Skin of body (tissue), 2 donors: Measurements from ENCODE around the gene FMC1. TPM values are rescaled to one million over a fixed set of nuclear protein-coding genes. Genes with fewer than 3 reads are reported as not detected.
"Not testable (repeated sequence)": the region's sequence is repeated elsewhere in the genome, so short reads cannot be mapped to it uniquely, and the experiment has no call there.

Experiments
- DNase-seq: peaks from one replicate; lab custom pipeline; 2025; lab: John Stamatoyannopoulos, UW
- total RNA-seq: library from RNA; depleted of rRNA; stranded (reverse); fragments of >200 nt; gene quantifications from one replicate; pipeline ENCODE4 v1.2.3, GENCODE V29; 2014

Gene FMC1
- total RNA-seq, result 7.9 TPM

DNA sequence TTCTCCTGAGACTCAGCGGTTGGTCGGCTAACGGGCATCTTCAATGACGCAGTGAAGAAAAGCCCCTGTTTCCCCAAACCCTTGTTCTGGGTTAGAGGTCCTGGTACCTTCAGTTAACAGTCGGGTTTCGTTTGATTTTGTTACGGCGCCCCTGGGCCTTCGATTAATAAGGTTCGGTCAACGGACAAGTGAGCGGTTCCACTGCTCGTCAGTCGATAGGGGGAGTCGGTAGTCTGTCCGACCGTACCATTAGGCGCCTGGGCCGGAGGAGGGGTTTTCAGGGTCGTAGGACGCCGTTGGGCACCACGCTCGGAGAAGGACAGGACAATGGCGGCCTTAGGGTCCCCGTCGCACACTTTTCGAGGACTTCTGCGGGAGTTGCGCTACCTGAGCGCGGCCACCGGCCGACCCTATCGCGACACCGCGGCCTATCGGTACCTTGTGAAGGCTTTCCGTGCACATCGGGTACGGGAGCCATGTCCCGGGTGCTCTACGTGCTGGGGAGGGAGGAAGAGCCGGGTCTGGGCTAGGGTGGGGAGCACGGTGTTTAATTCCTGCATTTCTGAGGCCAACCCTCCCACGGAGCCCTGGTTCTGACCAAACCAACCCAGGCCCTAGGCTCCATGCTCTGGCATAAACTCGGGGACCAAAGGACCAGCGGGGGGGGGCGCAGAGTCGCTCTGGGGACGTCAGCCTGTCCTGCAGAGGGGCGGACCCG lies at the start of gene FMC1:
Gene FMC1, plus strand, starts transcription at position 280 of the 718 bp plus-strand sequence. Its CDS starts 48 bp downstream, at position 328.
- DNase-seq, result peak; percentile 93

DNA sequence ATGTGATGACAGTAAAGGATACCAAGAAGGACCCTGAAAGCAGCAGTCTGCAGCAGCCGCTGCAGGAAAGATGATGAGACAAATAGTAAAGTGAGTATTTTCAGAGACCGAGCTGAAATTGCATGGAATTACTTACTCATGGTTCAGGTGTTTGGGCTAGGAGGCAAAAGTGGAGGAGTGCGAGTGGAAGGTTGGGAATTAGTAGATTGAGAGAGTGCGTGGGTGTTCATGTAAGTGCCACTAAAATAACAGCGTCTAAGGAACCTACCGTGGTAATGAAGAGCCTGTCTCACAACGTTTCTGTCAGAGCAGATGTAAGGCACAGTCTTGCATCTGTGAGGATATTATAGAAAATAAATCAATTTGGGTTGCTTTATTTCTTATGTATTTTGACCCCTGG lies 48.3 kb upstream of the FMC1 start:
- DNase-seq, result no peak

- no peak for DNase-seq
These were observed 47.6 kb upstream of the FMC1 start for GRCh38 chr7:139293534-139293933.

- no peak for DNase-seq
These were observed 46.9 kb upstream of the FMC1 start for GRCh38 chr7:139294241-139294640.

DNA sequence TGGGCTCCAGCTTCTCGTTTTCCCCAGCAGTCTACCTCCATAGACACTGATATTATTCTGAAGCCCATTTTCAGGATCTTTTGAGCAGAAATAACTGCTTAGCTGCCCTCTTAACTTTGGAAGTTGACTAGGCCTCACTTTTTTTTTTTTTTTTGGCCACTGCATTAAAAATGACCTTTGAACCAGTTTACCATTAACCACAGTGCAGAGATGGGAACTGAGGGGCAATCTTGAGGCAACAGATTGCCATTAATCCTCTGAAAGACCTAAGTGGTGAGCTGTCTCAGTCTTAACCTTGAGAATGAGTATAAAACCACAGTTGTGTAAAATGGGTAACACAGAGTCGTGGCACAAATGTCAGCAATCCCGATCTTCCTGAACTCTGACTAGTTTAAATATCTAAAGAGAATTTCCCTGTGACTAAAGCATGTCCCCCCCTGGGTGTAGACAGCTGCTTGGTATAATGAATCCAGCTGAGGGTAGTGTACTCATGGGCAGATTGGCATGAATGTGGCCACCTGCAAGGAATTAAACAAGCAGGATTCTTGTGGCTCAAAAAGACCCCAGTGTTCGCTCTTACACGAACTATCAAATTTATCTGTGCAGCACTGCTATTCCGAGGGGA lies 46.1 kb upstream of the FMC1 start:
- no peak for DNase-seq

GRCh38 chr7:139297795-139298194 lies 43.3 kb upstream of the FMC1 start:
- no peak for DNase-seq

- DNase-seq, result no peak
These were observed 41.8 kb upstream of the FMC1 start for GRCh38 chr7:139299296-139299695.

DNA sequence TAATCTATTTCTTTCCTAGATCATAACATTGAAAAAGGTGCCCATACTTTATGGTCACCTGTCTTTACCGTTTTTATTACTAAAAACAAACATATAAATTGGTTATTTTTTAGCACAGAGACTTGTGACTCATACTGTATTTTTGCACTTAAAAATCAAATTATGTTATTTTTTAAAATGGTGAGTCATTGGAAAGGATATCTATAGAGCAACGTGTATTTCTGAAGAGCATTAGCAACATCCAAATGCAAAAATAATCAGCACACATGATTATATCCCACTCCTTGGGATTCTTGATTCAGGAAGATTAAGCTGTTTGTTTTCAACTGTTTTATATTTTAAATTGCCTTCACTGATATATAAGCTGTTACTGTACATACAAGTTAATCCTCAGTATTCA lies 40.7 kb upstream of the FMC1 start:
- no peak for DNase-seq

DNA sequence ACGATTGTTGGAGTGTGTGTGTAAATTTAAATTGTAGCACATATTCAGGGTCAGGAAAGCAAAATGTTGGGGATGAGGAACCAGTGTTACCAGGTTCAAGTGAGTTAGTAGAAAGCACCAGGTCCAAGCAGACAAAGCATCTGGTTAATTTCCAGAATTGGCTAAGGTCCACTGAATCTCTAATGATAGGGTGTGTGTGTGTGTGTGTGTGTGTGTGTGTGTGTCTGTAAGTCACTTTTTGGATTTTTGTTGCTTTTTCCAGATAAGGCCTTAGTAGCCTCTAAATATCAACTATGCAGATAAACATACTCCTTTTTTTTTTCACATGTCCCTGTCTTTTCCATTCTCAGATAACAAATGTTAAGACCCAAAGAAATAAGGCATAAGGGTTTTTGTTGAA lies 36.6 kb upstream of the FMC1 start:
- DNase-seq, result no peak

- DNase-seq, result no peak
These were observed 23.1 kb upstream of the FMC1 start for GRCh38 chr7:139317939-139318505.

- no peak for DNase-seq
These were observed 19.9 kb upstream of the FMC1 start for GRCh38 chr7:139321071-139321745.

GRCh38 chr7:139324709-139325108 lies 16.4 kb upstream of the FMC1 start:
- not testable (repeated sequence) for DNase-seq

- DNase-seq, result no peak
These were observed 12.8 kb upstream of the FMC1 start for GRCh38 chr7:139328375-139328774.

DNA sequence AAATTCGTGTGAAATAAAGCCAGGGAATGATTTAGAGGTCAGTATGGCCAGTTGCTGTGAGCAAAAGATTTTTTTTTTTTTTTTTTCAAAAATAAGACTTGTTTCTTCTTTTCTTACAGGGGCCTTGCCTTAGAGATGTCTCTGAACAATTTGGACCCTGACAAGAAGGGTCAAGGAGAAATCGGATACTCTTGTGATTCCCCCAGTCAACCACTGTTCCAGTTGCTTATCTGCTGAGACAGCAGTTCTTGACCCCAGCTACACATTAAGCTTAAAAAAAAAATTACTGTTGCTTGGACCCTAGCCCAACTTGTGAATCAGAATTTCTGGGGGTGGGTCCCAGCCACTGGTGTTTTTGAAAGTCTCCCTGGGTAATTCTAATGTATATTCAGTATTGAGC lies 12.0 kb upstream of the FMC1 start:
- no peak for DNase-seq

DNA sequence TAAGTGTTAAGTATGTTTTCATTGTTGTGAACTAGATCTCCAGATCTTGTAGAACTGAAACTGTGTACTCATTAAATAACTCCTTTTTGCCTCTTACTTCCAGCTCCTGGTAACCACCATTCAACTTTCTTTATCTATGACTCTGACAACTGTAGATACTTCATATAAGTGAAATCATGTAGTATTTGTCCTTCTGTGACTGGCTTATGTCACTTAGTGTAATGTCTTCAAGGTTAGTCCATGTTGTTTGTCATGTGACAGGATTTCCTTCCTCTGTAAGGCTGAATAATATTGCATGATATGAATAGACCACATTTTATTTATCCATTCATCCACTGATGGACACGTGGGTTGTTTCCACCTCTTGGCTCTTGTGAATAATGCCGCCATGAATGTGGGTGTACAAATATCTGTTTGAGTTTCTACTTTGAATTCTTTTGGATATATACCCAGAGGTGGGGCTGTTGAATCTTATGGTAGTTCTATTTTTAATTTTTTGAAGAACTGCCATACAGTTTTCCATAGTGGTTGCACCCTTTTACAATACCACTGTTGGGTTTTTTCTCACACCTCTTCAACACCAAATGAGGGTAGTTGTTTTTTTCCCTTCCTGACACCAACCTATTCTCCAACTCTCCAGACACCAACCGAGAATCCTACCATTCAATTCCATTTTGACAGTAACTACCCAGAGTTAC lies 10.7 kb upstream of the FMC1 start:
- DNase-seq, result no peak

DNA sequence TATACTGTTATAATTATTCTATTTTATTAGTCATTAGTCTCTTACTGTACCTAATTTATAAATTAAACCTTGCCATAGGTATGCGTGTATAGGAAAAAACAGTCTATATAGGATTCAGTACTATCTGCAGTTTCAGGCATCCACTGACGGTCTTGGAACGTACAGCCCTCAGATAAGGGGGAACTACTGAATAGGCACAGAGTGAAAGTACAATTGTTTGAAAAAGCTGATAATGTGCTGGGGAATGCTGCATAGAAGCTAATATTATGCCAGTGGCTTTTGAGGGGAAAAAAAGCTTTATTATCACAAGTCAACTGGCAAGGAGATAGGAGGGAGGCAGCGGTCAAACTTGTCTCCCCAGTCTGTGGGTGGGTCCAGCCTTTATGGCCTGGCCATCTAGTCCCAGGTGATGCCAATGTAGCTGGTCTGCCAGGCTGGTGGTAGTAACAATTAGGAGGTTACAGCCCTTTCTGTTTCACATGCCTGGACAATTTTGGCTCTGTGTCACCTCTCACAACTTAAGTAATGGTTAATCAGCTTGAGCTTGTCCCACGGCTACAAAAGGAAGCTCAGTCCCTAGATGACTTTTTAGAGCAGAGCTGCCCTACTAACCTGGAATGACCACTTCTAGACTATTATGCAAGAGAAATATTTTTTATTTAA lies 8.3 kb upstream of the FMC1 start:
- DNase-seq, result no peak

DNA sequence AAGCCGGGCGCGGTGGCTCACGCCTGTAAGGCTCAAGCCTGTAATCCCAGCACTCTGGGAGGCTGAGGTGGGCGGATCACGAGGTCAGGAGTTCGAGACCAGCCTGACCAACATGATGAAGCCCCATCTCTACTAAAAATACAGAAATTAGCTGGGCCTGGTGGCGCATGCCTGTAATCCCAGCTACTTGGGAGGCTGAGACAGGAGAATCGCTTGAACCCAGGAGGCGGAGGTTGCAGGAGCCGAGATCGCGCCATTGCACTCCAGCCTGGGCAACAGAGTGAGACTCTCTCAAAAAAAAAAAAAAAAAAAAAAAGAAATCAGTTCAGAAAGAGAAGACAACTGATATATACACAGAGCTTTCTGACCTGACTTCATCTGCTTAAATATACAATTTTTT lies 7.7 kb upstream of the FMC1 start:
- not testable (repeated sequence) for DNase-seq

GRCh38 chr7:139334399-139335150 lies 6.6 kb upstream of the FMC1 start:
- DNase-seq, result no peak

DNA sequence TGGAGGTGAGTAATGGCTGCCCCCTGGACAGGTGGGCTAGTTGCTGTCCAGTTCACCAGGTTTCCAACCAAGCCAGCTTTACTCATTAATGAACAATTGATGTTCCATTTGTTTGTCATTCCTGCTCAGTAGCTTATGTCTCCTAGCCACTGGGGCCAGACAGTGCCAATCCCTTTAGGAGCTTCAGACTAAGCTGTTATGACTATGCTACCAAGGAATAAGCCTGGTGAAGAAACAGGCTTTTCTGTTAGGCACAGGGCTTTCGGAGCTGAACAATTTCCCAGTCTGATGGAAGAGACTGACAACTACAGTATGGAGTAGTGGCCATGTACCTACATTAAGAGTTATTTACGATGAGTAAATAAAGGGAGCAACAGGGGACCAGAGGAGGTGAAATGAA lies 2.1 kb upstream of the FMC1 start:
- DNase-seq, result no peak

DNA sequence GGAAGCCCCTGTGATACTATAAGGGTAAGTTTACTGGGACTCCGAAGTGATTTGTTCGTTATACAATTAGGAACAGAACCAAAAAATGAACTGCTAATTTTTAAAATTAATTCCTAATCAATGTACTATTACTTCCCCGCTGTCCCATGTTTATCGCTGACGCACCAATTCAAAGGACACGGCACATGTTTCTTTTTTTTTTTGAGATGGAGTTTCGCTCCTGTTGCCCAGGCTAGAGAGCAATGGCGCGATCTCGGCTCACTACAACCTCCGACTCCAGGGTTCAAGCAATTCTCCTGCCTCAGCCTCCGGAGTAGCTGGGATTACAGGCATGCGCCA lies 1.5 kb upstream of the FMC1 start:
- DNase-seq, result no peak
